Retinal pigment epithelial cell (primary cell): ENCODE data around the gene SH2B3.

Source experiments
- DNase-seq: peaks from one replicate; pipeline ENCODE4 v3.0.0-alpha.2; 2010; ENCODE audit warnings: low read depth
- H3K4me3 ChIP-seq: 2 replicates; pipeline ENCODE4 v1.5.1; 2011; ENCODE audit warnings: mild to moderate bottlenecking, low read length, control low read depth, moderate library complexity
- TF ChIP-seq, protein P1 (sequence below): conservative IDR thresholded peaks from 2 replicates; pipeline ENCODE4 v1.5.1; 2011; ENCODE audit warnings: low read depth, low read length, control low read depth, inconsistent platforms

Gene SH2B3

DNA sequence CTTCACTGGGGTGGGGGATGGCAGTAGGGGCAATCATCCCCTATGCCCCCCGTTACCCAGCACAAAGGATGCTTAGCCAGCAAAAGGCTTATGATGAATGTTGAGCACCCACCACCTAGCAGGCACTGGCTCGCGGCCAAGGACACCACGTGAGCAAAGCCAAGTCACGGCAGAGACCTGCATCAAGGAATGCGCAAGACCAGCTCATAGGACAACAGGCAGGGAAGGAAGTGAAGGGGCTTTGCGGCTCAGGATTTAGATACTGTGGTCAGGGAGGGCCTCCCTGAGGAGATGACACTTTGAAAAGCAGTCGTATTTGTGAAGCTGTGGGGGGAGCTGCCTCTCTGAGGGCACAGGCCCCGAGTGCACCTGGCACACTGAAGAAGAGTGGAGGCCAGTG is 32.8 kb downstream of the SH2B3 start:
- DNase-seq = peak; percentile 83
- TF ChIP-seq, protein P1, sequence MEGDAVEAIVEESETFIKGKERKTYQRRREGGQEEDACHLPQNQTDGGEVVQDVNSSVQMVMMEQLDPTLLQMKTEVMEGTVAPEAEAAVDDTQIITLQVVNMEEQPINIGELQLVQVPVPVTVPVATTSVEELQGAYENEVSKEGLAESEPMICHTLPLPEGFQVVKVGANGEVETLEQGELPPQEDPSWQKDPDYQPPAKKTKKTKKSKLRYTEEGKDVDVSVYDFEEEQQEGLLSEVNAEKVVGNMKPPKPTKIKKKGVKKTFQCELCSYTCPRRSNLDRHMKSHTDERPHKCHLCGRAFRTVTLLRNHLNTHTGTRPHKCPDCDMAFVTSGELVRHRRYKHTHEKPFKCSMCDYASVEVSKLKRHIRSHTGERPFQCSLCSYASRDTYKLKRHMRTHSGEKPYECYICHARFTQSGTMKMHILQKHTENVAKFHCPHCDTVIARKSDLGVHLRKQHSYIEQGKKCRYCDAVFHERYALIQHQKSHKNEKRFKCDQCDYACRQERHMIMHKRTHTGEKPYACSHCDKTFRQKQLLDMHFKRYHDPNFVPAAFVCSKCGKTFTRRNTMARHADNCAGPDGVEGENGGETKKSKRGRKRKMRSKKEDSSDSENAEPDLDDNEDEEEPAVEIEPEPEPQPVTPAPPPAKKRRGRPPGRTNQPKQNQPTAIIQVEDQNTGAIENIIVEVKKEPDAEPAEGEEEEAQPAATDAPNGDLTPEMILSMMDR = no peak
- no peak overlapping the region for H3K4me3 ChIP-seq

DNA sequence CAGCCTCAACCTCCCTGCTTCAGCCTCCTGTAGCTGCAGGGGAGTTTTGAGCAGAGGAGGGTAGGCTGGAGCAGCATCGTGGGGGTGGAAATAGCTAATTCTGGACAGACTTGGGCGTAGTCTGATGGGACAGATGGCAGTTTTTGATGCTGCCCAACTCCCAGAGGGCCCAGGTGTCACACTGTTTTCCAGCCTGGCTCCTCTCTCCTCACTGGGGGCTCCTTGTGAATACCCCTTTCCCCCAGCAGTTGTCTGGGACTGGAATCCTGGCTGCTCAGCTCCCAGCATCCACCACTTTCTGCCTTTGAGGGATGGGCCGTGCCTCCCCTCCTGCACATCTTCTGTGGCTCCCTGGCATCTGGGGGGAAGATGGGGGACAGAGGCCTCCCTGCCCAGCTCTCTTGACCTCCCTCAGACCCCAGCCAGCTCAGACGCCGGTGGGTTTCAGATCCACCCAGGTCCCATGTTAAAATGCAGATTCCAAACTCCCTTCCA is 34.0 kb downstream of the SH2B3 start:
- no peak for DNase-seq
- TF ChIP-seq, protein P1 = no peak
- no peak overlapping the region for H3K4me3 ChIP-seq

DNA sequence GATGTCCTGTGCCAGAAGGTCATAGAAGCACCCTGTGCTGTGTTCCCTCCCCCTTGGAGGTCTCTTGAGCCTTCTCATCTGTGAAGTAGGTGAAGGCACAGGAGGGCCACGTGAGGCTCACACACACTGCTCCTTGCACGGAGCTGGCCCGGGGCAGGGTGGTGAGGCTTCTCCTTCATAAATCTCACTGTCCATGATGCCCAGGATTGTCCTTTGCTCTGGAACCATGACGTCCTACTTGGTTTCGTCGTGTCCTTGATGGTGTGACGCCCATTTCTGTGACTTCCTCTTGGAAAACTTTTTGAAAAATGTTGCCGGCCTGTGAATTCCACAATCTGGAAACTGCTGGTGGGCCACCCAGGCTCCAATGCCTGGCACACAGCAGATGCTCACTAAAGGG is 34.4 kb downstream of the SH2B3 start:
- no peak overlapping the region for H3K4me3 ChIP-seq
- DNase-seq = no peak
- TF ChIP-seq, protein P1 = no peak

DNA sequence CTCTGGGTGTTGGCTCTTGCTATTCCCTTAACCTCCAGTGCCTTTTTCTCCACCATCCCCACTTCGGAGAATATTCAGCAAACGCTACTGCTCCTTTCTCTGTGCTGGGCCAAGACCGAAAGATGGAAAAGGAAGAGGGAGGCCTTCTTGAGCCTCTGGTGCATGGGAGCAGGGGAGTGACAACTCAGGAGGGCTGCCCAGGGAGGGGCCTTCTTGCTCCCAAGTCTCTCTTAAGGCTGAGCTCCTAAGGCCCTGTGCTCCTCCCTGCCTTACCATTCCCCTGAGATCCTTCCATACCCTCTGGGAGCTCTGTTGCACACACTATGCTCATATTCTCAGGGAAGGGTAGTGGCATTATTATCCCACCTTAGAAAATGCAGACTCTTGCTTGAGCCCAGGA is 34.9 kb downstream of the SH2B3 start:
- no peak overlapping the region for H3K4me3 ChIP-seq
- TF ChIP-seq, protein P1 = no peak
- DNase-seq = no peak

- H3K4me3 ChIP-seq = no peak overlapping the region
- no peak for DNase-seq
- TF ChIP-seq, protein P1 = no peak
Measured at GRCh38 chr12:111441107-111441928, 35.6 kb downstream of the SH2B3 start.

DNA sequence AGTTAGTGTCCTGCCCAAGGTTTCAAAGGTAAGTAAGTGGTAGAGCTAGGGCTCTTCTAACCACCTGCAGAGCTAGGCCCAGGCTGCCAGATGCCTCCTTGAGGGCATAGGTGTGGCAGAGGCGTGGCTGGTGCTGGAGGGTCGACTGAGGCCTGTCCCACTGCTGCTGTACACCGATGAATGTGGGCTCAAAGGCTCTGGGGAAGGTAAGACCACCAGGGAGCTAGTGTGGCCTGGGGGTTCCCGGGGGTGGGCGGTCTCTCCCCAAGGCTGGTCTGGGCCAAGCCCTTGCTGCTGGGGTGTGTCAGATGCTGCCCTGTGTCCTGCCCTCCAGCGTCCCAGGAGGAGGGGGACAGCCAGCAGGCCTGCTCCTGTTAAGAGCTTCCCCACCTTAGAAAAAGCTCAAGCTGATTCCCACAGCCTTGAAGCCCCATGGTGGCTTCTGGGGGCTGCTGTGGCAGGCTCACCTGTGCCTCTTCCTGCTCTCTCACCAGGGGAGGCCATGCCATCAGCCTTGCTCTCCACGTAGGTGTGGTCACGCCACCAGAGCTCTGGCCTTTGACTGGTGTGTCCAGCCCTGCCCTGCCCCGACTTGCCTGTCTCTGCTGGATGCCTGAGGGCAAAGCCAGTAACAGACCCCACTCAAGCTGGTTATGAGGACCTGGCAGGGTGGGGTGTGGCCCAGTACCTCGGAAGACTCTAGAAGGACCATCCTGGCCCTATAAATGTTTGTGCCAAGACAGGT is 36.8 kb downstream of the SH2B3 start:
- H3K4me3 ChIP-seq = no peak overlapping the region
- no peak for DNase-seq
- TF ChIP-seq, protein P1 = no peak
